ENCODE data around the gene AGBL1.

The AGBL1 gene

DNA sequence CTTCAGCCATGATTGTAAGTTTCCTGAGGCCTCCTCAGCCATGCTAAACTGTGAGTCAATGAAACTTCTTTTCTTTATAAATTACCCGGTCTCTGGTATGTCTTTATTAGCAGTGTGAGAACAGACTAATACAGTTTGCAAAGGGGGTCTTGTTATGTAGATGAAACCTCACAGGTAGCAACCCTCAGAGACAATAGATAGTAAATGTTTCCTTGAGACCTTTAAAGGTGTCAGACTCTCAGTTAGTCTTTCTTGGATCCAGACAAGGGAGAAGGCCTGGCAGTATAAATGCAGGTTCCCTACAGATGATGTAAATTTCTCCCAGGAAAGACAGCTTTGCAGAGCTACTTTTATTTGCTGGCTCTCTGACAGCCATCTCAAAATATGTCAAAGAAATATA lies 510.8 kb downstream of the AGBL1 start:
- ChIA-PET POLR2A (no interaction called here), CTCF (no interaction called here)
- TF ChIP-seq, protein P1, sequence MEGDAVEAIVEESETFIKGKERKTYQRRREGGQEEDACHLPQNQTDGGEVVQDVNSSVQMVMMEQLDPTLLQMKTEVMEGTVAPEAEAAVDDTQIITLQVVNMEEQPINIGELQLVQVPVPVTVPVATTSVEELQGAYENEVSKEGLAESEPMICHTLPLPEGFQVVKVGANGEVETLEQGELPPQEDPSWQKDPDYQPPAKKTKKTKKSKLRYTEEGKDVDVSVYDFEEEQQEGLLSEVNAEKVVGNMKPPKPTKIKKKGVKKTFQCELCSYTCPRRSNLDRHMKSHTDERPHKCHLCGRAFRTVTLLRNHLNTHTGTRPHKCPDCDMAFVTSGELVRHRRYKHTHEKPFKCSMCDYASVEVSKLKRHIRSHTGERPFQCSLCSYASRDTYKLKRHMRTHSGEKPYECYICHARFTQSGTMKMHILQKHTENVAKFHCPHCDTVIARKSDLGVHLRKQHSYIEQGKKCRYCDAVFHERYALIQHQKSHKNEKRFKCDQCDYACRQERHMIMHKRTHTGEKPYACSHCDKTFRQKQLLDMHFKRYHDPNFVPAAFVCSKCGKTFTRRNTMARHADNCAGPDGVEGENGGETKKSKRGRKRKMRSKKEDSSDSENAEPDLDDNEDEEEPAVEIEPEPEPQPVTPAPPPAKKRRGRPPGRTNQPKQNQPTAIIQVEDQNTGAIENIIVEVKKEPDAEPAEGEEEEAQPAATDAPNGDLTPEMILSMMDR (IDR thresholded peaks at IDR 0.05; ENCODE audit: control extremely low read depth, extremely low read depth, low read depth, missing control alignments), result no peak
- no peak for DNase-seq (ENCODE audit: extremely low spot score)

DNA sequence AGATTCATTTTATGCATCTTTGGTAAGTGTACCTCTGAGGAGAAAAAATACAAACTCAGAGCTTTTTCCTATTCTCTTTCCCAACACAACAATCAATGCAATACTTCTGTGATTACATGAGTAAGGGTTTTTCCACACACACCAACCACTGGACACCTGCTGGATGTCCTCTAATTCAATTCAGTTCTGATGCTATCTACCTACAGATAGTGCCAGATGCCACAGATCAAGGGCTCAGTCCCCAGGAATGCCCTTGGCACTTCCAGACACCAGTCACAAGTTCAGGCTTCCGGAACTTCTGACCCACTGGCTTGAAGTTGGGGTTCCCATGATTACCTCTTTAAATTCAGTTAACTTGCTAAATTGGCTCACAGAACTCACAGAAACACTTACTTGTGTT lies 511.5 kb downstream of the AGBL1 start:
- CTCF ChIA-PET, result no interaction called here
- POLR2A ChIA-PET, result no interaction called here
- TF ChIP-seq, protein P1 (IDR thresholded peaks at IDR 0.05; ENCODE audit: control extremely low read depth, extremely low read depth, low read depth, missing control alignments), result no peak

DNA sequence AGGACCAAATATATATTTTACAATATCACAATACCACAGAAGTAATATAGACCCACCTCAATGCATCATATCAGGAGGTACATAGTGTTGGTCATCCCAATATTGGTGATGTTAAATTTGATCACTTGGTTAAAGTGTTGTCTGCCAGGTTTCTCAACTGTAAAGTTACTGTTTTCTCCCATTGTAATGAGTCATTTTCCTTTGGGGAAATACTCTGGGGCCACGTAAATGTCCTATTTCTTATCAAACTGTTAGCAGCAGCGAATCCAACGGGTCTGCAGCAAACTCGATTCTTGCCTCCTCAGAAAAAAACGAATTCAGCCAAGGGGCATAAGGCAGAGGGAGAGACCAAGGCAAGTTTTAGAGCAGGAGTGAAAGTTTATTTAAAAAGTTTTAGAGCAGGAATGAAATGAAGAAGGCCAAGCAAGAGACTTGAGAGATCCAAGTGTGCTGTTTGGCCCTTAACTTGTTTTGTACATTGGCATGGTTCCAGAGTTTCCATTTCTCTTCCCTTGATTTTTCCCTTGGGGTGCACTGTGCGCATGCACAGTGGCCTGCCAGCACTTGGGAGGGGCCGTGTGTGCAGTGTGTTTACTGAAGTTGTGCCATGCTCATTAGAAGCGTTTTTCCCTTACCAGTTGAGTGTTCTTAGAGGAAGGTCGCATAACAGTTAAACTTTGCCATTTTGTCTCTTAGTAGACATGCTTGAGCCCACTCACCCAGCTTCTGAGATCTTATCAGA lies 512.5 kb downstream of the AGBL1 start:
- ChIA-PET POLR2A (no interaction called here), CTCF (no interaction called here)
- no peak for DNase-seq (ENCODE audit: extremely low spot score)
- TF ChIP-seq, protein P1 (IDR thresholded peaks at IDR 0.05; ENCODE audit: control extremely low read depth, extremely low read depth, low read depth, missing control alignments), result no peak

More for the DNA sequence above, 511.5 kb downstream of the AGBL1 start:
- no peak for DNase-seq (ENCODE audit: extremely low spot score)

DNA sequence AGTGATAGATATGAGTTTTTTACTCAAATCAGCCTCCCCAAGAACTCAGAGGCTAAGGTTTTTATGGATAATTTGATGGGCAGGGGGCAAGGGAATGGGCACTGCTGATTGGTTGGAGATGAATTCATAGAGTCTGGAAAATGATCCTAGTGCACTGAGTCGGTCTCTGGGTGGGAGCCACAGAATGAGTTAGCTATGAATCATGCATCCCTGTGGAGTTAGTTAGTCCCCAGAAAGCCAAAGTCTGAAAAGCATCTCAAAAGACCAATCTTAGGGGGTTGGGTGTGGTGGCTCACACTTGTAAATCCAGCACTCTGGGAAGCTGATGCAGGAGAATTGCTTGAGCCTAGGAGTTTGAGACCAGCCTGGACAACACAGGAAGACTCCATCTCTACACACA lies 516.1 kb downstream of the AGBL1 start:
- TF ChIP-seq, protein P1 (IDR thresholded peaks at IDR 0.05; ENCODE audit: control extremely low read depth, extremely low read depth, low read depth, missing control alignments), result no peak
- ChIA-PET CTCF (no interaction called here), POLR2A (no interaction called here)
- no peak for DNase-seq (ENCODE audit: extremely low spot score)

DNA sequence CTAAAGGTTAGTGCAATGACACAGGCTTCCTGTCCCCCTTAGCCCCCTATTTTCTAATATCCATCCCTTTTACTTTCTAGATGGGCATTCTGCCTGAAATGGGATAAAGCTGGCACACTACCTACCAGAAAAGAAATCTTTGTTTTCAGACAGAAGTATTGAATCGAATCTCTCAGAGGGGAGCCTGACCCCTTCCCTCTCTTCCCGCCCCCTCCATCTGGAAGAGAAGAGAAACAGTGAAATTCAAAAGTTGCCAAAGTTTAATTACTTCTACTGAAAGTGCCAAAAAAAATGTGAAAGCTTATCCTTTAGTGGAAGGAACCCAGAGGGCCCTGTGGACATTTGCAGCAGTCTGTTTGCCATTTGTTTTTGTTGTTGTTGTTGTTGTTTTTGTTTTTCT lies 523.8 kb downstream of the AGBL1 start:
- DNase-seq (ENCODE audit: extremely low spot score), result no peak
- CTCF ChIA-PET, result no interaction called here

DNA sequence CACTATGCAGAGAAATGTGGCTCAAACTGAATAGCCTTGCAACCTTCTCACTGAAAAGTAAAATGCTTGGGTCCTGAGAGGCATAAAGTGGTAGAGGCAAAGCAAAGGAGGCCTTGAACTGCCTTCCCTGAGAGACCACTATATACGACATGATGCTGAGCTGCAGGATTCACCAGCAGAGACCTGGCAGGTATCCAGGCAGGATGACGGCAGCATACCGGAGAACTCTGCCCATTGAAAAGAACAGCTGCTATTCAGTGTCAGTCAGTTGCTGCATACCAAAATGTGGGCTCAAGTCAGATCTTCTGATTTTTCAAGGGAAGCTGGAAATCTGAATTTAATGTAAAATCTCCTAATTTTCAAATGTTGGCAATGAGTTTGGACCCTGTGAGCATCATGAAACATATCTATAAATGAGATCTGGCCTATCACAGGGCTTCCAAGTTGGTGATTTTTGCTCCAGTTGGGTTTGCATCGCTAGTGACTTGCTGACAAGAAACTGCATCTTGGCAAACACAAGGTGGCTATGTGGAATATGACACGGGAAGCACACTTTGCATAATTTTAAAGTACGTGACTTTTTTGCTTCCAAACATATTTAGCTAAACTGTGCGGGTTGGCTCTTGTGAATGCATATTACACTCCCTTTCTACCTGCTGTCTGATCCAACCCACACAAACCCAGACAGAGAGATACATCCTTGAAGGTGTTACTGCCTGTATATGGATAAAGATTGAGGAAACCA lies 529.0 kb downstream of the AGBL1 start:
- POLR2A ChIA-PET, result no interaction called here
- no peak for DNase-seq (ENCODE audit: extremely low spot score)
- CTCF ChIA-PET, result no interaction called here
- TF ChIP-seq, protein P1 (IDR thresholded peaks at IDR 0.05; ENCODE audit: control extremely low read depth, extremely low read depth, low read depth, missing control alignments), result no peak

More for the DNA sequence above, 523.8 kb downstream of the AGBL1 start:
- POLR2A ChIA-PET, result no interaction called here
- TF ChIP-seq, protein P1 (IDR thresholded peaks at IDR 0.05; ENCODE audit: control extremely low read depth, extremely low read depth, low read depth, missing control alignments), result no peak

Measured in GM10248 (cell line).